Hepatocyte (in vitro differentiated cells): ENCODE data around the gene ELMO2. TPM values are rescaled to one million over a fixed set of nuclear protein-coding genes. Genes with fewer than 3 reads are reported as not detected.

Experiments
- DNase-seq: peaks from one replicate; pipeline ENCODE4 v3.0.0-alpha.2; 2016; ENCODE audit warnings: low spot score
- H2AFZ ChIP-seq: fragments of 200-600 bp; sonication (generic); 2 replicates; pipeline ENCODE4 v1.6.0; 2016; ENCODE audit warnings: antibody characterized with exemption, mild to moderate bottlenecking
- H3K27ac ChIP-seq: fragments of 200-600 bp; sonication (generic); 2 replicates; pipeline ENCODE4 v1.5.1; 2016; ENCODE audit warnings: mild to moderate bottlenecking
- H3K27me3 ChIP-seq: fragments of 200-600 bp; sonication (generic); 2 replicates; pipeline ENCODE4 v1.6.1; 2016
- H3K36me3 ChIP-seq: fragments of 200-600 bp; sonication (generic); replicated peaks from 2 replicates; pipeline ENCODE4 v1.5.1; 2016; ENCODE audit warnings: low read depth; ENCODE audit not compliant: insufficient read depth
- H3K4me1 ChIP-seq: fragments of 200-600 bp; sonication (generic); 2 replicates; pipeline ENCODE4 v1.5.1; 2016; ENCODE audit warnings: mild to moderate bottlenecking, moderate library complexity; ENCODE audit not compliant: insufficient read depth
- H3K4me2 ChIP-seq: fragments of 200-600 bp; sonication (generic); 2 replicates; pipeline ENCODE4 v1.6.0; 2016
- H3K4me3 ChIP-seq: fragments of 200-600 bp; sonication (generic); 2 replicates; pipeline ENCODE4 v1.5.1; 2016; ENCODE audit warnings: mild to moderate bottlenecking
- H3K79me2 ChIP-seq: fragments of 200-600 bp; sonication (generic); 2 replicates; pipeline ENCODE4 v1.6.0; 2017; ENCODE audit warnings: mild to moderate bottlenecking
- H3K9me2 ChIP-seq: fragments of 200-600 bp; sonication (generic); replicated peaks from 2 replicates; pipeline ENCODE4 v1.6.0; 2017; ENCODE audit warnings: mild to moderate bottlenecking; ENCODE audit not compliant: insufficient read depth
- H3K9me3 ChIP-seq: fragments of 200-600 bp; sonication (generic); 2 replicates; pipeline ENCODE4 v1.5.1; 2016; ENCODE audit warnings: low read depth, mild to moderate bottlenecking
- H4K20me1 ChIP-seq: fragments of 200-600 bp; sonication (generic); 2 replicates; pipeline ENCODE4 v1.6.0; 2016; ENCODE audit warnings: mild to moderate bottlenecking; ENCODE audit not compliant: insufficient read depth, poor library complexity, severe bottlenecking
- CTCF ChIP-seq: fragments of 200-600 bp; sonication (generic); IDR thresholded peaks from 2 replicates; pipeline ENCODE4 v1.5.1; 2016; ENCODE audit warnings: antibody characterized with exemption, mild to moderate bottlenecking; ENCODE audit not compliant: poor library complexity
- EZH2 ChIP-seq: fragments of 200-600 bp; sonication (generic); IDR thresholded peaks from 2 replicates; pipeline ENCODE4 v1.6.1; 2016; ENCODE audit warnings: antibody characterized with exemption, mild to moderate bottlenecking, borderline replicate concordance
- EZH2phosphoT487 ChIP-seq: fragments of 200-600 bp; sonication (generic); IDR thresholded peaks from one replicate; pipeline ENCODE4 v1.6.1; 2018; ENCODE audit warnings: antibody characterized with exemption, mild to moderate bottlenecking, low read depth, moderate library complexity; ENCODE audit not compliant: unreplicated experiment, severe bottlenecking
- WGBS: methylation state at CpG from one replicate; pipeline ENCODE4 v1.1.6; 2016; ENCODE audit warnings: low lambda C conversion rate; ENCODE audit errors: missing lambda C conversion rate; 5-methylcytosine and 5-hydroxymethylcytosine counted together
- polyA plus RNA-seq: library from polyadenylated mRNA; unstranded; fragments of >200 nt; fragmentation: Nextera tagmentation; extraction: Ambion mirVana; gene quantifications from 2 replicates; pipeline ENCODE4 v1.2.1, GENCODE V29; 2016
- total RNA-seq: library from RNA; depleted of rRNA; stranded (reverse); fragments of >200 nt; gene quantifications from 2 replicates; pipeline ENCODE4 v1.2.3, GENCODE V29; 2014

Gene ELMO2
- total and polyA plus RNA-seq, 2 experiments from 2014 or later = 35.0 to 42.3 TPM

GRCh38 chr20:46330072-46330763, 76.2 kb downstream of the ELMO2 start:
- TF ChIP-seq EZH2 (no peak), EZH2phosphoT487 (no peak), CTCF (no peak)
- Histone ChIP-seq H3K9me3 (no peaks in the 10 kb centered on the region), H3K79me2 (no peaks in the 10 kb centered on the region), H3K9me2 (no peaks in the 10 kb centered on the region), H3K4me1 (no peaks in the 10 kb centered on the region), H3K4me2 (no peak overlapping the region), H3K4me3 (no peak overlapping the region), H2AFZ (no peak overlapping the region), H3K36me3 (no peaks in the 10 kb centered on the region), H3K27me3 (peaks cover 13% of the 10 kb centered on the region), H3K27ac (no peak overlapping the region), H4K20me1 (no peaks in the 10 kb centered on the region)
- 89% methylated on average over 13 of the region's 13 CpGs for WGBS
- no peak for DNase-seq

- H3K27me3 ChIP-seq = peaks cover 6% of the 10 kb centered on the region
Observed at GRCh38 chr20:46328200-46328882, 78.1 kb downstream of the ELMO2 start.

GRCh38 chr20:46327557-46327956, 78.9 kb downstream of the ELMO2 start:
- Histone ChIP-seq H3K4me3 (no peak overlapping the region), H3K27me3 (peaks cover 6% of the 10 kb centered on the region), H3K79me2 (no peaks in the 10 kb centered on the region), H3K4me1 (no peaks in the 10 kb centered on the region), H3K36me3 (no peaks in the 10 kb centered on the region), H2AFZ (no peak overlapping the region), H4K20me1 (no peaks in the 10 kb centered on the region), H3K9me2 (no peaks in the 10 kb centered on the region), H3K9me3 (no peaks in the 10 kb centered on the region), H3K27ac (no peak overlapping the region), H3K4me2 (no peak overlapping the region)
- DNase-seq = no peak
- 93% methylated on average over 6 of the region's 6 CpGs for WGBS
- no peak for TF ChIP-seq CTCF
- no peak for TF ChIP-seq EZH2phosphoT487
- TF ChIP-seq EZH2 = no peak

More at GRCh38 chr20:46328200-46328882, 78.1 kb downstream of the ELMO2 start:
- TF ChIP-seq EZH2phosphoT487 = no peak
- no peak for TF ChIP-seq CTCF
- no peak for TF ChIP-seq EZH2
- H3K36me3 ChIP-seq = no peaks in the 10 kb centered on the region
- H3K4me3 ChIP-seq = no peak overlapping the region
- H3K27ac ChIP-seq = no peak overlapping the region
- no peaks in the 10 kb centered on the region for H3K79me2 ChIP-seq
- no peak for DNase-seq
- no peaks in the 10 kb centered on the region for H4K20me1 ChIP-seq
- H2AFZ ChIP-seq = no peak overlapping the region
- WGBS = 76% methylated on average over 9 of the region's 16 CpGs
- H3K4me1 ChIP-seq = no peaks in the 10 kb centered on the region
- H3K4me2 ChIP-seq = no peak overlapping the region
- no peaks in the 10 kb centered on the region for H3K9me2 ChIP-seq
- H3K9me3 ChIP-seq = no peaks in the 10 kb centered on the region
